HepG2 (cell line): ENCODE measurements around the gene APBB2. TPM values are rescaled to one million over a fixed set of nuclear protein-coding genes. Genes with fewer than 3 reads are reported as not detected.

ENCODE experiments used
- ATAC-seq: fragments of 200-7000 bp; cut with Tn5 transposase; 3 replicates; pipeline ENCODE4 v1.9.1; 2020; ENCODE audit warnings: mild to moderate bottlenecking, moderate library complexity
- BruUV-seq: library from RNA; stranded (reverse); fragments of 400-500 nt; replicated peaks from 2 replicates; lab custom pipeline; 2021; lab: Mats Ljungman, UMichigan
- CTCF ChIA-PET: fragments of 300-600 bp; formaldehyde crosslinking; extraction: SDS; loops from one replicate; lab custom pipeline; 2021; ENCODE audit warnings: low total read pairs, inconsistent platforms, low intra/inter-chr PET ratio; lab: Yijun Ruan, JAX
- POLR2A ChIA-PET: fragments of 350-600 bp; sonication (Branson Sonifier 250); formaldehyde crosslinking; loops from one replicate; lab custom pipeline; 2020; ENCODE audit warnings: antibody characterized with exemption, inconsistent platforms; lab: Yijun Ruan, JAX
- DNase-seq: peaks from one replicate; pipeline ENCODE4 v3.0.0-alpha.2; 2015; ENCODE audit warnings: low spot score
- FAIRE-seq: peaks from 3 replicates; lab custom pipeline; 2011; peaks lifted over from hg19 to GRCh38; lab: Jason Lieb, UNC
- H2AFZ ChIP-seq: one replicate; pipeline ENCODE4 v1.6.1; 2011; ENCODE audit warnings: low read length, inconsistent platforms
- H3K27ac ChIP-seq: fragments of 300-600 bp; 3 replicates; pipeline ENCODE4 v1.8.0; 2011; ENCODE audit warnings: mixed run types, mild to moderate bottlenecking, mixed read lengths, low read length, inconsistent platforms; ENCODE audit not compliant: insufficient read depth; ENCODE audit errors: extremely low read length
- H3K27me3 ChIP-seq, 2 experiments: fragments of 200-600 bp in 1 of 2; 2 replicates in 1 of 2; 3 replicates in 1 of 2; pipeline versions ENCODE4 v1.6.0 to v1.8.0; 2011; ENCODE audit warnings: low read length in 2 of 2, mild to moderate bottlenecking in 2 of 2, moderate library complexity in 2 of 2, inconsistent platforms in 1 of 2; ENCODE audit not compliant: insufficient read depth in 2 of 2, control insufficient read depth in 1 of 2
- H3K36me3 ChIP-seq, 2 experiments: fragments of 200-600 bp in 1 of 2; replicated peaks in 1 of 2; 2 replicates in 1 of 2; 3 replicates in 1 of 2; pipeline versions ENCODE4 v1.5.1 to v1.8.0; 2011; ENCODE audit warnings: low read length in 2 of 2, inconsistent platforms in 1 of 2; ENCODE audit not compliant: insufficient read depth in 2 of 2, control insufficient read depth in 1 of 2
- H3K4me1 ChIP-seq: 2 replicates; pipeline ENCODE4 v1.5.1; 2012; ENCODE audit warnings: low read length, inconsistent platforms; ENCODE audit not compliant: insufficient read depth
- H3K4me2 ChIP-seq: 2 replicates; pipeline ENCODE4 v1.6.0; 2011; ENCODE audit warnings: low read depth, low read length, inconsistent platforms
- H3K4me3 ChIP-seq, 3 experiments: fragments of 200-600 bp in 1 of 3; sonication (generic), shearing (Covaris generic) in 1 of 3; replicated peaks in 1 of 3; 2 replicates each; pipeline ENCODE4 v1.5.1; 2011 to 2016; ENCODE audit warnings: low read length in 3 of 3, inconsistent platforms in 2 of 3, low read depth in 2 of 3, mild to moderate bottlenecking in 2 of 3, control low read depth in 1 of 3, mixed read lengths in 1 of 3; ENCODE audit not compliant: insufficient read depth in 1 of 3
- H3K79me2 ChIP-seq: one replicate; pipeline ENCODE4 v1.6.1; 2011; ENCODE audit warnings: low read length, inconsistent platforms; ENCODE audit not compliant: insufficient read depth
- H3K9ac ChIP-seq: 2 replicates; pipeline ENCODE4 v1.6.0; 2011; ENCODE audit warnings: mild to moderate bottlenecking, low read depth, low read length, inconsistent platforms; ENCODE audit not compliant: insufficient read depth
- H3K9me3 ChIP-seq: 2 replicates; pipeline ENCODE4 v1.5.1; 2012; ENCODE audit warnings: mild to moderate bottlenecking, low read length
- H4K20me1 ChIP-seq: 2 replicates; pipeline ENCODE4 v1.6.0; 2011; ENCODE audit warnings: inconsistent platforms, mild to moderate bottlenecking, low read length, moderate library complexity; ENCODE audit not compliant: insufficient read depth
- CREB1 ChIP-seq, 2 experiments: fragments of 450-650 bp in 1 of 2; IDR thresholded peaks; 2 replicates each; pipeline ENCODE4 v1.6.1; 2016 to 2017; ENCODE audit warnings: control low read depth in 1 of 2, mild to moderate bottlenecking in 1 of 2, missing compliant biosample characterization in 1 of 2, missing genetic modification characterization in 1 of 2
- FOSL2 ChIP-seq: sonication (generic); formaldehyde crosslinking; IDR thresholded peaks from 2 replicates; pipeline ENCODE4 v1.4.0; 2020; ENCODE audit warnings: missing genetic modification reagents
- ISL2 ChIP-seq: sonication (generic); formaldehyde crosslinking; IDR thresholded peaks from 2 replicates; pipeline ENCODE4 v1.5.0; 2020; ENCODE audit warnings: missing genetic modification reagents
- ZBTB2 ChIP-seq: sonication (generic); formaldehyde crosslinking; IDR thresholded peaks from 2 replicates; pipeline ENCODE4 v1.8.0; 2022; ENCODE audit warnings: low read depth, missing genetic modification reagents
- ZFP90 ChIP-seq: sonication (generic); formaldehyde crosslinking; IDR thresholded peaks from 2 replicates; pipeline ENCODE4 v1.8.0; 2022; ENCODE audit warnings: missing genetic modification reagents, mild to moderate bottlenecking, inconsistent platforms, borderline replicate concordance
- ZNF607 ChIP-seq: sonication (generic); formaldehyde crosslinking; IDR thresholded peaks from 2 replicates; pipeline ENCODE4 v1.5.1; 2020; ENCODE audit warnings: missing genetic modification reagents, mild to moderate bottlenecking, borderline replicate concordance
- WGBS: methylation state at CpG from one replicate; pipeline ENCODE4 v1.1.6; 2017; ENCODE audit warnings: low lambda C conversion rate; 5-methylcytosine and 5-hydroxymethylcytosine counted together
- in situ Hi-C: cut with HindIII; loops from 2 replicates; pipeline ENCODE4 v1.10.0; 2017; ENCODE audit warnings: low pct_unique_long_range_greater_than_20kb; ENCODE audit not compliant: extremely low pct_ligation_motif_present
- intact Hi-C: fragments of 100-400 bp; cut with micrococcal nuclease; formaldehyde crosslinking; loops from one replicate; pipeline ENCODE4 v1.10.0; 2022; ENCODE audit not compliant: unreplicated experiment
- polyA plus RNA-seq, 8 experiments: library from polyadenylated mRNA; depleted of rRNA in 3 of 8; stranded (reverse) in 7 of 8; unstranded in 1 of 8; fragments of >200 nt; fragmentation: Illumina TruSeq in 4 of 8; extraction: Trizol in 4 of 8; gene quantifications; 2 replicates each; pipeline versions ENCODE4 v1.2.1 to v1.2.3, GENCODE V29; 2011 to 2016; ENCODE audit warnings: low read depth in 4 of 8, missing spikeins in 1 of 8, mixed read lengths in 1 of 8; ENCODE audit not compliant: insufficient read depth in 1 of 8
- total RNA-seq, 5 experiments: library from RNA; depleted of rRNA; stranded (reverse); fragments of >200 nt; fragmentation: Illumina TruSeq; extraction: Trizol; gene quantifications; 2 replicates each; pipeline ENCODE4 v1.2.3, GENCODE V29; 2016; ENCODE audit warnings: low read depth in 1 of 5

Gene APBB2
- total and polyA plus RNA-seq, 2 of the 13 experiments (the other 11 are each of a cell fraction or from before 2014, with no cell fraction given) = 11.7 to 17.0 TPM

- CTCF ChIA-PET = no interaction called here
- H3K4me3 ChIP-seq = no peak overlapping the region
- H3K36me3 ChIP-seq = no peaks in the 10 kb centered on the region
- H2AFZ ChIP-seq = no peak overlapping the region
- no peak for DNase-seq
- no peak overlapping the region for H3K4me2 ChIP-seq
- intact Hi-C loops = loop anchor here (5.0 kb wide), 1 partner anchor 52 kb away; the partner anchor contains the start of gene APBB2
- H3K27me3 ChIP-seq = no peaks in the 10 kb centered on the region
- H3K27ac ChIP-seq = peak overlapping the region; percentile 14
- WGBS = 88% methylated on average over 8 of the region's 10 CpGs
- peaks cover 100% of the 10 kb centered on the region for H3K4me1 ChIP-seq
- no peaks in the 10 kb centered on the region for H4K20me1 ChIP-seq
- TF ChIP-seq ZBTB2 (CRISPR knock-in tag) (no peak), FOSL2 (CRISPR knock-in tag) (peak; percentile 61)
- no TSS peak for BruUV-seq
- H3K9me3 ChIP-seq = no peaks in the 10 kb centered on the region
- no peak overlapping the region for H3K9ac ChIP-seq
- FAIRE-seq = no peak
- in situ Hi-C loops = no loop called here
- POLR2A ChIA-PET = interaction anchor here (1.1 to 1.4 kb wide), 2 partner anchors 17 to 26 kb away, joined by 3 to 4 read pairs; no protein-coding TSS in a partner anchor
- ATAC-seq = no peak
- H3K79me2 ChIP-seq = peaks cover 28% of the 10 kb centered on the region
These were observed 54.1 kb downstream of the APBB2 start for GRCh38 chr4:41160012-41160789.

- intact Hi-C loops = loop anchor here (2.0 kb wide), 1 partner anchor 26 kb away; no protein-coding TSS in a partner anchor
- no peak overlapping the region for H3K4me3 ChIP-seq
- H3K79me2 ChIP-seq = peaks cover 28% of the 10 kb centered on the region
- DNase-seq (no peak), FAIRE-seq (no peak), ATAC-seq (no peak)
- H4K20me1 ChIP-seq = no peaks in the 10 kb centered on the region
- H3K9me3 ChIP-seq = no peaks in the 10 kb centered on the region
- H3K4me2 ChIP-seq = no peak overlapping the region
- peak overlapping the region; percentile 76 for H3K27ac ChIP-seq
- 80% methylated on average over 3 of the region's 5 CpGs for WGBS
- no peaks in the 10 kb centered on the region for H3K36me3 ChIP-seq
- POLR2A ChIA-PET = no interaction called here
- no peak for TF ChIP-seq CREB1 (IDR thresholded peaks at IDR 0.05)
- no peak for TF ChIP-seq CREB1 (CRISPR knock-in tag; IDR thresholded peaks at IDR 0.05)
- no peak for TF ChIP-seq ZNF607 (CRISPR knock-in tag)
- no peak for TF ChIP-seq ISL2
- peak; percentile 93; the same call in 1 of the 2 replicates for TF ChIP-seq ZFP90
- peaks cover 100% of the 10 kb centered on the region for H3K4me1 ChIP-seq
- no TSS peak for BruUV-seq
- H2AFZ ChIP-seq = no peak overlapping the region
- in situ Hi-C loops = no loop called here
- no peak overlapping the region for H3K9ac ChIP-seq
- CTCF ChIA-PET = no interaction called here
- H3K27me3 ChIP-seq = no peaks in the 10 kb centered on the region
These were observed 55.6 kb downstream of the APBB2 start for GRCh38 chr4:41158756-41159155.
